ENCODE data around the gene GON4L. TPM values are rescaled to one million over a fixed set of nuclear protein-coding genes. Genes with fewer than 3 reads are reported as not detected.

The GON4L gene
- total RNA-seq, 1 experiment from 2014 or later, result 53.4 TPM

GRCh38 chr1:155813672-155814071, 43.3 kb downstream of the GON4L start:
- Histone ChIP-seq H3K79me2 (ENCODE audit: insufficient read depth, low read length) (no peaks in the 10 kb centered on the region), H2BK20ac (ENCODE audit: low read depth, low read length, poor library complexity, severe bottlenecking) (no peak overlapping the region), H3K9me3 (ENCODE audit: control insufficient read depth, low read depth, low read length) (no peaks in the 10 kb centered on the region), H4K20me1 (ENCODE audit: control insufficient read depth, insufficient read depth, insufficient read length) (no peaks in the 10 kb centered on the region), H2AK5ac (ENCODE audit: insufficient read length, low read length) (no peak overlapping the region), H3K4me2 (ENCODE audit: insufficient read depth, insufficient read length, low read length) (no peak overlapping the region), H4K91ac (ENCODE audit: insufficient read length, low read depth, low read length) (no peak overlapping the region), H4K8ac (replicated peaks; ENCODE audit: insufficient read length, low read depth, low read length) (no peak overlapping the region), H3K56ac (ENCODE audit: insufficient read length, low read depth, low read length) (no peak overlapping the region), H2BK15ac (ENCODE audit: low read depth, low read length) (no peak overlapping the region), H3K4ac (ENCODE audit: low read depth, low read length) (no peak overlapping the region), H2AFZ (ENCODE audit: low read length) (no peak overlapping the region), H3K18ac (ENCODE audit: insufficient read length, low read depth, low read length) (no peak overlapping the region), H3K79me1 (ENCODE audit: insufficient read depth, low read depth, low read length, poor library complexity, severe bottlenecking) (no peaks in the 10 kb centered on the region), H3K27me3 (ENCODE audit: insufficient read depth, low read length) (no peaks in the 10 kb centered on the region), H3K23me2 (ENCODE audit: insufficient read length, low read depth, low read length, poor library complexity, severe bottlenecking) (no peaks in the 10 kb centered on the region), H3K27ac (ENCODE audit: insufficient read length, low read depth, low read length) (no peak overlapping the region), H2BK12ac (ENCODE audit: insufficient read length, low read depth, low read length) (no peak overlapping the region), H3K9ac (ENCODE audit: extremely low read depth, insufficient read length, low read length) (no peak overlapping the region), H4K5ac (ENCODE audit: insufficient read length, low read depth, low read length) (no peak overlapping the region), H3K4me1 (ENCODE audit: insufficient read depth, low read length) (no peaks in the 10 kb centered on the region), H2BK5ac (ENCODE audit: insufficient read length, low read length) (no peak overlapping the region), H3K14ac (ENCODE audit: insufficient read depth, low read length) (no peak overlapping the region), H3T11ph (ENCODE audit: low read length) (no peak overlapping the region), H3K23ac (ENCODE audit: insufficient read length, low read depth, low read length) (no peak overlapping the region), H2BK120ac (ENCODE audit: low read depth, low read length, poor library complexity, severe bottlenecking) (no peak overlapping the region)
- no peak for DNase-seq
- Mint-ChIP-seq H3K9me3 (no peaks in the 10 kb centered on the region), H3K27me3 (ENCODE audit: low read depth) (no peaks in the 10 kb centered on the region), H3K27ac (peak overlapping the region in 1 of 3 experiments; percentile 50; a peak in 2 of 7 replicates), H3K4me1 (peaks cover 12% of the 10 kb centered on the region in 2 experiments), H3K36me3 (ENCODE audit: insufficient read depth in 1 of 3, low read depth in 3 of 3) (peaks cover 23 to 63% (median 52%) of the 10 kb centered on the region in 3 experiments; a peak in 6 of 7 replicates), H3K4me3 (no peak overlapping the region)
- TF ChIP-seq, protein P1, sequence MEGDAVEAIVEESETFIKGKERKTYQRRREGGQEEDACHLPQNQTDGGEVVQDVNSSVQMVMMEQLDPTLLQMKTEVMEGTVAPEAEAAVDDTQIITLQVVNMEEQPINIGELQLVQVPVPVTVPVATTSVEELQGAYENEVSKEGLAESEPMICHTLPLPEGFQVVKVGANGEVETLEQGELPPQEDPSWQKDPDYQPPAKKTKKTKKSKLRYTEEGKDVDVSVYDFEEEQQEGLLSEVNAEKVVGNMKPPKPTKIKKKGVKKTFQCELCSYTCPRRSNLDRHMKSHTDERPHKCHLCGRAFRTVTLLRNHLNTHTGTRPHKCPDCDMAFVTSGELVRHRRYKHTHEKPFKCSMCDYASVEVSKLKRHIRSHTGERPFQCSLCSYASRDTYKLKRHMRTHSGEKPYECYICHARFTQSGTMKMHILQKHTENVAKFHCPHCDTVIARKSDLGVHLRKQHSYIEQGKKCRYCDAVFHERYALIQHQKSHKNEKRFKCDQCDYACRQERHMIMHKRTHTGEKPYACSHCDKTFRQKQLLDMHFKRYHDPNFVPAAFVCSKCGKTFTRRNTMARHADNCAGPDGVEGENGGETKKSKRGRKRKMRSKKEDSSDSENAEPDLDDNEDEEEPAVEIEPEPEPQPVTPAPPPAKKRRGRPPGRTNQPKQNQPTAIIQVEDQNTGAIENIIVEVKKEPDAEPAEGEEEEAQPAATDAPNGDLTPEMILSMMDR (conservative IDR thresholded peaks at IDR 0.05), result no peak
- no CpG with 5 or more reads among the region's 3 CpGs for WGBS (ENCODE audit: extremely low coverage, insufficient read length, low lambda C conversion rate)
